HEK293 (cell line): ENCODE results near the gene CHAC1.
A peak's percentile ranks its signal among the peaks of the same experiment; 100 is the strongest.

Experiments
- CTCF ChIA-PET: fragments of 350-600 bp; formaldehyde crosslinking; extraction: SDS; loops from one replicate; lab custom pipeline; 2021; ENCODE audit warnings: antibody characterized with exemption; lab: Yijun Ruan, JAX
- POLR2A ChIA-PET: fragments of 300-600 bp; formaldehyde crosslinking; extraction: SDS; loops from one replicate; lab custom pipeline; 2020; ENCODE audit warnings: antibody characterized with exemption, inconsistent platforms; lab: Yijun Ruan, JAX
- H3K27ac ChIP-seq: fragments of 200-500 bp; sonication (Bioruptor generic); 2 replicates; pipeline ENCODE4 v1.5.1; 2014; ENCODE audit warnings: low read depth, low read length, control low read depth, inconsistent platforms; ENCODE audit errors: extremely low read depth
- H3K36me3 ChIP-seq, 2 experiments: fragments of 200-500 bp in 1 of 2; sonication (Bioruptor generic) in 1 of 2; 1 replicate in 1 of 2; 2 replicates in 1 of 2; pipeline ENCODE4 v1.5.1; 2014 to 2017; ENCODE audit warnings: inconsistent platforms in 2 of 2, low read length in 2 of 2; ENCODE audit not compliant: control insufficient read depth in 2 of 2, insufficient read depth in 1 of 2
- H3K4me1 ChIP-seq: fragments of 200-500 bp; sonication (Bioruptor generic); 2 replicates; pipeline ENCODE4 v1.5.1; 2014; ENCODE audit warnings: mild to moderate bottlenecking, low read length, inconsistent platforms; ENCODE audit not compliant: control insufficient read depth, insufficient read depth
- H3K4me3 ChIP-seq: 2 replicates; pipeline ENCODE4 v1.5.1; 2011; ENCODE audit warnings: low read depth, mild to moderate bottlenecking, control low read depth, low read length, moderate library complexity
- H3K9me3 ChIP-seq: fragments of 200-500 bp; sonication (Bioruptor generic); 2 replicates; pipeline ENCODE4 v1.5.1; 2014; ENCODE audit warnings: low read depth, low read length, inconsistent platforms; ENCODE audit not compliant: control insufficient read depth, insufficient read depth
- BCL11B ChIP-seq: fragments of 450-650 bp; formaldehyde crosslinking; IDR thresholded peaks from 2 replicates; pipeline ENCODE4 v1.5.1; 2016; ENCODE audit warnings: low read depth, missing biosample characterization, missing genetic modification characterization
- EGR2 ChIP-seq: fragments of 450-650 bp; formaldehyde crosslinking; IDR thresholded peaks from 2 replicates; pipeline ENCODE4 v1.5.1; 2016; ENCODE audit warnings: low read depth, missing biosample characterization, missing genetic modification characterization
- FEZF1 ChIP-seq: fragments of 450-650 bp; formaldehyde crosslinking; IDR thresholded peaks from 2 replicates; pipeline ENCODE4 v1.5.1; 2016; ENCODE audit warnings: missing biosample characterization, missing genetic modification characterization
- MEIS1 ChIP-seq: sonication (generic); formaldehyde crosslinking; IDR thresholded peaks from 2 replicates; pipeline ENCODE4 v1.8.1; 2022; ENCODE audit warnings: missing genetic modification reagents, mild to moderate bottlenecking, borderline replicate concordance
- ZBTB17 ChIP-seq: fragments of 450-650 bp; formaldehyde crosslinking; IDR thresholded peaks from 2 replicates; pipeline ENCODE4 v1.5.1; 2016; ENCODE audit warnings: missing biosample characterization, missing genetic modification characterization
- ZFHX2 ChIP-seq: fragments of 450-650 bp; formaldehyde crosslinking; conservative IDR thresholded peaks from 2 replicates; pipeline ENCODE4 v1.5.1; 2016; ENCODE audit warnings: missing biosample characterization, missing genetic modification characterization
- ZNF112 ChIP-seq: fragments of 450-650 bp; formaldehyde crosslinking; IDR thresholded peaks from 2 replicates; pipeline ENCODE4 v1.5.0; 2017; ENCODE audit warnings: missing biosample characterization, missing genetic modification characterization
- ZNF114 ChIP-seq: fragments of 450-650 bp; formaldehyde crosslinking; IDR thresholded peaks from 2 replicates; pipeline ENCODE4 v1.5.0; 2017; ENCODE audit warnings: missing biosample characterization, missing genetic modification characterization
- ZNF2 ChIP-seq: fragments of 450-650 bp; formaldehyde crosslinking; IDR thresholded peaks from 2 replicates; pipeline ENCODE4 v1.5.1; 2016; ENCODE audit warnings: missing biosample characterization, missing genetic modification characterization
- ZNF221 ChIP-seq: fragments of 450-650 bp; formaldehyde crosslinking; IDR thresholded peaks from 2 replicates; pipeline ENCODE4 v1.5.1; 2017; ENCODE audit warnings: missing biosample characterization, missing genetic modification characterization, borderline replicate concordance
- ZNF350 ChIP-seq: fragments of 450-650 bp; formaldehyde crosslinking; IDR thresholded peaks from 2 replicates; pipeline ENCODE4 v1.5.0; 2017; ENCODE audit warnings: missing biosample characterization, mild to moderate bottlenecking, missing genetic modification characterization
- ZNF37A ChIP-seq: fragments of 450-650 bp; IDR thresholded peaks from 2 replicates; pipeline ENCODE4 v1.5.1; 2018; ENCODE audit warnings: missing biosample characterization, missing genetic modification characterization
- ZNF521 ChIP-seq: fragments of 450-650 bp; formaldehyde crosslinking; IDR thresholded peaks from 2 replicates; pipeline ENCODE4 v1.5.1; 2017; ENCODE audit warnings: missing biosample characterization, mild to moderate bottlenecking, missing genetic modification characterization
- ZNF555 ChIP-seq: fragments of 450-650 bp; formaldehyde crosslinking; conservative IDR thresholded peaks from 2 replicates; pipeline ENCODE4 v1.5.1; 2017; ENCODE audit warnings: missing biosample characterization, mild to moderate bottlenecking, missing genetic modification characterization, inconsistent platforms
- ZNF585B ChIP-seq: fragments of 450-650 bp; formaldehyde crosslinking; IDR thresholded peaks from 2 replicates; pipeline ENCODE4 v1.5.1; 2016; ENCODE audit warnings: missing biosample characterization, missing genetic modification characterization
- ZNF624 ChIP-seq: fragments of 450-650 bp; formaldehyde crosslinking; IDR thresholded peaks from 2 replicates; pipeline ENCODE4 v1.5.1; 2017; ENCODE audit warnings: missing biosample characterization, missing genetic modification characterization
- ZNF660 ChIP-seq: fragments of 450-650 bp; IDR thresholded peaks from 2 replicates; pipeline ENCODE4 v1.5.1; 2018; ENCODE audit warnings: missing biosample characterization, mild to moderate bottlenecking, missing genetic modification characterization
- ZNF792 ChIP-seq: fragments of 450-650 bp; formaldehyde crosslinking; IDR thresholded peaks from 2 replicates; pipeline ENCODE4 v1.5.1; 2016; ENCODE audit warnings: missing biosample characterization, missing genetic modification characterization
- ZSCAN23 ChIP-seq: fragments of 450-650 bp; formaldehyde crosslinking; IDR thresholded peaks from 2 replicates; pipeline ENCODE4 v1.5.1; 2016; ENCODE audit warnings: missing biosample characterization, missing genetic modification characterization
- ZXDB ChIP-seq: fragments of 450-650 bp; formaldehyde crosslinking; IDR thresholded peaks from 2 replicates; pipeline ENCODE4 v1.5.1; 2016; ENCODE audit warnings: missing biosample characterization, missing genetic modification characterization
- TF ChIP-seq, protein P1 (sequence below): fragments of 450-650 bp; formaldehyde crosslinking; IDR thresholded peaks from 2 replicates; pipeline ENCODE4 v1.5.1; 2016; ENCODE audit warnings: missing biosample characterization, missing genetic modification characterization
- TF ChIP-seq, protein P2 (sequence below): fragments of 450-650 bp; formaldehyde crosslinking; IDR thresholded peaks from 2 replicates; pipeline ENCODE4 v1.5.1; 2016; ENCODE audit warnings: missing biosample characterization, missing genetic modification characterization
- TF ChIP-seq, protein P3 (sequence below): fragments of 450-650 bp; IDR thresholded peaks from 2 replicates; pipeline ENCODE4 v1.5.1; 2018; ENCODE audit warnings: missing biosample characterization, missing genetic modification characterization
- TF ChIP-seq, protein P4 (sequence below): fragments of 450-650 bp; formaldehyde crosslinking; IDR thresholded peaks from 2 replicates; pipeline ENCODE4 v1.5.1; 2016; ENCODE audit warnings: missing biosample characterization, missing genetic modification characterization
- TF ChIP-seq, protein P5 (sequence below): fragments of 450-650 bp; formaldehyde crosslinking; IDR thresholded peaks from 2 replicates; pipeline ENCODE4 v1.5.1; 2016; ENCODE audit warnings: missing biosample characterization, missing genetic modification characterization

CHAC1 gene

DNA sequence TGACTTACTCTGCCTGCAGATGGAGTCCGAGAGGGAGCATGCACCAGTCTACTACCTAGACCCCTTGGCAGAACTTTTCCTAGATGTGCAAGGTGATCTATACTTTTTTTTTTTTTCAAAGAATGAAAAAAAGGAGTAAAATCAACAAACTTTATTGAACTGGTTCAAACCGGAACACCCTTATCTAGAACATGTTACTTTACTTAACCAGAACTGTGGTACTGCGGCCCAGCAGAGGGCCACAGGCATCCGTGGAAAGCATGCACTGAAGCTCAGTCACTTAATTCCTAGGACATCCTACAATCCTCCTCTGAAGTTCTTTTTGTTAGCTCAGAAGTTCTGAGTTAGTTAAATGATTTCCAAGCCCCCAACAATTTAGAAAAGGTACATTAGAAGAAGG, 21.6 kb downstream of the CHAC1 start (continued):
- TF ChIP-seq ZNF792 (tag by site-specific recombination) = no peak

DNA sequence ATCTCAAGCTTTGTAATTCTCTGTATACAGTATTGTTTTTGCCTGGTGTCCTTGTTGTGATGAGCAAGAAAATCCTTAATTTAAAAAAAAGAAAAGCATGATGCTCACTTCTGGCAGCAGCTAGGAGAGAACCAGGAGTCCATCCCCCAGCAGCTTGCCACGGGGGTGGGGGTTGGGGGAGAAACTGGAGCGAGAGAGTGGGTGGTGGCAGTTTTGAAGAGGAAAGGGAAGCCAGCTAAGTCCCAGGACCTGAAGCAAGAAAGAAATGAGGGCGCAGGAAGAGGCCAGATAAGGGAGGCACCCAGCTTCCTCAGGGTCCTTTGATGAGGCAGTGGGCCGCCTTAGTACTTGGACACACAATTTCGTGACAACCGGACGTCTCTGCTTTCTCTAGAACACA, 23.5 kb downstream of the CHAC1 start:
- no peak overlapping the region for H3K27ac ChIP-seq
- H3K9me3 ChIP-seq = no peaks in the 10 kb centered on the region
- TF ChIP-seq ZFHX2 (tag by site-specific recombination) (peak; percentile 42), EGR2 (tag by site-specific recombination) (0 out of 2 replicates have a peak, but pooled peaks have one; percentile 35), ZNF37A (tag by site-specific recombination) (no peak)
- TF ChIP-seq, protein P1, sequence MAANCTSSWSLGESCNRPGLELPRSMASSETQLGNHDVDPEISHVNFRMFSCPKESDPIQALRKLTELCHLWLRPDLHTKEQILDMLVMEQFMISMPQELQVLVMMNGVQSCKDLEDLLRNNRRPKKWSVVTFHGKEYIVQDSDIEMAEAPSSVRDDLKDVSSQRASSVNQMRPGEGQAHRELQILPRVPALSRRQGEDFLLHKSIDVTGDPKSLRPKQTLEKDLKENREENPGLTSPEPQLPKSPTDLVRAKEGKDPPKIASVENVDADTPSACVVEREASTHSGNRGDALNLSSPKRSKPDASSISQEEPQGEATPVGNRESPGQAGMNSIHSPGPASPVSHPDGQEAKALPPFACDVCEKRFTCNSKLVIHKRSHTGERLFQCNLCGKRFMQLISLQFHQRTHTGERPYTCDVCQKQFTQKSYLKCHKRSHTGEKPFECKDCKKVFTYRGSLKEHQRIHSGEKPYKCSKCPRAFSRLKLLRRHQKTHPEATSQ (tag by site-specific recombination) = no peak
- ChIA-PET CTCF (interaction anchor here (0.6 kb wide), 1 partner anchor 12 kb away, joined by 3 read pairs; no protein-coding TSS in a partner anchor), POLR2A (interaction anchor here (0.7 kb wide), 1 partner anchor 8 kb away, joined by 4 read pairs; no protein-coding TSS in a partner anchor)
- H3K36me3 ChIP-seq = peaks cover 0 to 51% of the 10 kb centered on the region in 2 experiments; a peak in 2 of 3 replicates
- H3K4me3 ChIP-seq = no peak overlapping the region
- H3K4me1 ChIP-seq = no peaks in the 10 kb centered on the region

DNA sequence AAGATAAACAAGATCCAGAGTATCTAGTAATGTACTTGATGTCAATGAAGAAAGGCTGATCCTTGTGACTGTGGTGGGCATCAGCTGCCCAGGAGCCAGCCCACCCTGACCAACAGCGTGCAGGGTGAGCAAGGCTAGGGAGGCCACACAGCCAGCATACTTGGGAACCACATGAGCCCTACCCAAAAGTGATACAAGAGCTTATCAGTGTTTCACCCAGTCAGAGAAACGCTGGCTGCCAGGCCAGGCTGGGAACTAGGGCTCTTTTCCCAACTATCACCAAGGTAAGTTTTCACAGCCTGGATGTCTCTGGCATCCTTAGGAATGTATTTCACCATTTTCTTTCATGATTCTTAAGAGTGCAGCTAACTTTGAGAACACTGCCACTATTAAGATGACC, 24.9 kb downstream of the CHAC1 start:
- peaks cover 0 to 64% of the 10 kb centered on the region in 2 experiments; a peak in 2 of 3 replicates for H3K36me3 ChIP-seq
- no peak overlapping the region for H3K4me3 ChIP-seq
- H3K9me3 ChIP-seq = no peaks in the 10 kb centered on the region
- TF ChIP-seq BCL11B (tag by site-specific recombination) (no peak), ZNF112 (tag by site-specific recombination) (no peak), ZNF555 (no peak), ZSCAN23 (no peak), ZNF660 (no peak), ZNF350 (tag by site-specific recombination) (no peak), MEIS1 (CRISPR knock-in tag) (no peak), ZNF585B (tag by site-specific recombination) (no peak), ZNF2 (no peak), ZNF624 (tag by site-specific recombination) (no peak), ZNF221 (tag by site-specific recombination) (no peak), ZNF114 (tag by site-specific recombination) (no peak), ZXDB (tag by site-specific recombination) (no peak), ZBTB17 (tag by site-specific recombination) (no peak), FEZF1 (tag by site-specific recombination) (no peak)
- TF ChIP-seq, protein P2, sequence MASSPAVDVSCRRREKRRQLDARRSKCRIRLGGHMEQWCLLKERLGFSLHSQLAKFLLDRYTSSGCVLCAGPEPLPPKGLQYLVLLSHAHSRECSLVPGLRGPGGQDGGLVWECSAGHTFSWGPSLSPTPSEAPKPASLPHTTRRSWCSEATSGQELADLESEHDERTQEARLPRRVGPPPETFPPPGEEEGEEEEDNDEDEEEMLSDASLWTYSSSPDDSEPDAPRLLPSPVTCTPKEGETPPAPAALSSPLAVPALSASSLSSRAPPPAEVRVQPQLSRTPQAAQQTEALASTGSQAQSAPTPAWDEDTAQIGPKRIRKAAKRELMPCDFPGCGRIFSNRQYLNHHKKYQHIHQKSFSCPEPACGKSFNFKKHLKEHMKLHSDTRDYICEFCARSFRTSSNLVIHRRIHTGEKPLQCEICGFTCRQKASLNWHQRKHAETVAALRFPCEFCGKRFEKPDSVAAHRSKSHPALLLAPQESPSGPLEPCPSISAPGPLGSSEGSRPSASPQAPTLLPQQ = no peak
- ChIA-PET POLR2A (no interaction called here), CTCF (no interaction called here)
- no peaks in the 10 kb centered on the region for H3K4me1 ChIP-seq
- H3K27ac ChIP-seq = no peak overlapping the region

DNA sequence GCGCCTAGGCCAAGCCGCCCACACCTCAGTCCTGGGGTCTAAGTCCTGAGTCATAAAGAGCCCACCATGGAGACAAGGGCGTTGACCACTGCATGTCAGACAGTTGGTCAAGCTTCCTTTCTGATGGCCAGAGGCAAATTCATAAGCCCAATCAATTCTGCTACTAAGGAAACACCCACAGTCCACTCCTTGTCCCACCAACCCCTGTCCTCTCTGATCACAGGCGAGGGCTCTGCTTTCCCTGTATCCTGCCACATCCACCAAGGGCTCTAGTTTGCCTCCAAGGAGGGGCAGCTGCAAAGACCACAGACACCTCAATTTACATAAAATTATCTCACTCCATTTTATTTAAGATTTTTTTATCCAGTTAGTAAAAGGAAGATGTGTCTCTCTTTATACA, 25.3 kb downstream of the CHAC1 start:
- CTCF ChIA-PET = no interaction called here
- no peaks in the 10 kb centered on the region for H3K9me3 ChIP-seq
- H3K4me3 ChIP-seq = no peak overlapping the region
- peaks cover 0 to 68% of the 10 kb centered on the region in 2 experiments for H3K36me3 ChIP-seq
- H3K4me1 ChIP-seq = no peaks in the 10 kb centered on the region
- POLR2A ChIA-PET = no interaction called here
- no peak overlapping the region for H3K27ac ChIP-seq
- TF ChIP-seq, protein P3, sequence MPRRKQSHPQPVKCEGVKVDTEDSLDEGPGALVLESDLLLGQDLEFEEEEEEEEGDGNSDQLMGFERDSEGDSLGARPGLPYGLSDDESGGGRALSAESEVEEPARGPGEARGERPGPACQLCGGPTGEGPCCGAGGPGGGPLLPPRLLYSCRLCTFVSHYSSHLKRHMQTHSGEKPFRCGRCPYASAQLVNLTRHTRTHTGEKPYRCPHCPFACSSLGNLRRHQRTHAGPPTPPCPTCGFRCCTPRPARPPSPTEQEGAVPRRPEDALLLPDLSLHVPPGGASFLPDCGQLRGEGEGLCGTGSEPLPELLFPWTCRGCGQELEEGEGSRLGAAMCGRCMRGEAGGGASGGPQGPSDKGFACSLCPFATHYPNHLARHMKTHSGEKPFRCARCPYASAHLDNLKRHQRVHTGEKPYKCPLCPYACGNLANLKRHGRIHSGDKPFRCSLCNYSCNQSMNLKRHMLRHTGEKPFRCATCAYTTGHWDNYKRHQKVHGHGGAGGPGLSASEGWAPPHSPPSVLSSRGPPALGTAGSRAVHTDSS (tag by site-specific recombination) = no peak
- no peak for TF ChIP-seq FEZF1 (tag by site-specific recombination)
- TF ChIP-seq, protein P4, sequence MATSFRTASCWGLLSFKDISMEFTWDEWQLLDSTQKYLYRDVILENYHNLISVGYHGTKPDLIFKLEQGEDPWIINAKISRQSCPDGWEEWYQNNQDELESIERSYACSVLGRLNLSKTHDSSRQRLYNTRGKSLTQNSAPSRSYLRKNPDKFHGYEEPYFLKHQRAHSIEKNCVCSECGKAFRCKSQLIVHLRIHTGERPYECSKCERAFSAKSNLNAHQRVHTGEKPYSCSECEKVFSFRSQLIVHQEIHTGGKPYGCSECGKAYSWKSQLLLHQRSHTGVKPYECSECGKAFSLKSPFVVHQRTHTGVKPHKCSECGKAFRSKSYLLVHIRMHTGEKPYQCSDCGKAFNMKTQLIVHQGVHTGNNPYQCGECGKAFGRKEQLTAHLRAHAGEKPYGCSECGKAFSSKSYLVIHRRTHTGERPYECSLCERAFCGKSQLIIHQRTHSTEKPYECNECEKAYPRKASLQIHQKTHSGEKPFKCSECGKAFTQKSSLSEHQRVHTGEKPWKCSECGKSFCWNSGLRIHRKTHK = no peak
- no peak for TF ChIP-seq ZNF521 (tag by site-specific recombination)
- no peak for TF ChIP-seq EGR2 (tag by site-specific recombination)
- TF ChIP-seq, protein P5, sequence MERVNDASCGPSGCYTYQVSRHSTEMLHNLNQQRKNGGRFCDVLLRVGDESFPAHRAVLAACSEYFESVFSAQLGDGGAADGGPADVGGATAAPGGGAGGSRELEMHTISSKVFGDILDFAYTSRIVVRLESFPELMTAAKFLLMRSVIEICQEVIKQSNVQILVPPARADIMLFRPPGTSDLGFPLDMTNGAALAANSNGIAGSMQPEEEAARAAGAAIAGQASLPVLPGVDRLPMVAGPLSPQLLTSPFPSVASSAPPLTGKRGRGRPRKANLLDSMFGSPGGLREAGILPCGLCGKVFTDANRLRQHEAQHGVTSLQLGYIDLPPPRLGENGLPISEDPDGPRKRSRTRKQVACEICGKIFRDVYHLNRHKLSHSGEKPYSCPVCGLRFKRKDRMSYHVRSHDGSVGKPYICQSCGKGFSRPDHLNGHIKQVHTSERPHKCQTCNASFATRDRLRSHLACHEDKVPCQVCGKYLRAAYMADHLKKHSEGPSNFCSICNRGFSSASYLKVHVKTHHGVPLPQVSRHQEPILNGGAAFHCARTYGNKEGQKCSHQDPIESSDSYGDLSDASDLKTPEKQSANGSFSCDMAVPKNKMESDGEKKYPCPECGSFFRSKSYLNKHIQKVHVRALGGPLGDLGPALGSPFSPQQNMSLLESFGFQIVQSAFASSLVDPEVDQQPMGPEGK (tag by site-specific recombination) = no peak
